GM23338 (cell line): Measurements from ENCODE around the gene URM1. TPM values are rescaled to one million over a fixed set of nuclear protein-coding genes. Genes with fewer than 3 reads are reported as not detected.
"Not testable (repeated sequence)": the region's sequence is repeated elsewhere in the genome, so short reads cannot be mapped to it uniquely, and the experiment has no call there.

Experiments
- ATAC-seq: fragments of 200-7000 bp; cut with Tn5 transposase; 3 replicates; pipeline ENCODE4 v1.9.1; 2020
- DNase-seq: peaks from one replicate; pipeline ENCODE4 v3.0.0-alpha.2; 2015; ENCODE audit warnings: low spot score
- H2AFZ ChIP-seq: fragments of 200-600 bp; sonication (generic); 2 replicates; pipeline ENCODE4 v1.8.0; 2016; ENCODE audit warnings: antibody characterized with exemption, mild to moderate bottlenecking, moderate library complexity
- H3F3A ChIP-seq: fragments of 200-600 bp; sonication (generic); replicated peaks from 2 replicates; pipeline ENCODE4 v1.8.0; 2017; ENCODE audit warnings: antibody characterized with exemption, mixed run types, low read depth
- H3K27ac ChIP-seq: fragments of 200-600 bp; sonication (generic); 2 replicates; pipeline ENCODE4 v1.6.1; 2016; ENCODE audit warnings: low read depth
- H3K27me3 ChIP-seq: fragments of 200-600 bp; sonication (generic); 2 replicates; pipeline ENCODE4 v1.8.0; 2016; ENCODE audit warnings: mild to moderate bottlenecking, mixed run types, moderate library complexity; ENCODE audit not compliant: insufficient read depth
- H3K36me3 ChIP-seq: fragments of 200-600 bp; sonication (generic); 2 replicates; pipeline ENCODE4 v1.8.0; 2016; ENCODE audit warnings: mild to moderate bottlenecking; ENCODE audit not compliant: insufficient read depth
- H3K4me1 ChIP-seq: fragments of 200-600 bp; sonication (generic); 2 replicates; pipeline ENCODE4 v1.8.0; 2016; ENCODE audit warnings: mild to moderate bottlenecking, moderate library complexity; ENCODE audit not compliant: insufficient read depth
- H3K4me2 ChIP-seq: fragments of 200-600 bp; sonication (generic); 2 replicates; pipeline ENCODE4 v1.7.1; 2017; ENCODE audit warnings: mixed run types
- H3K4me3 ChIP-seq: fragments of 200-600 bp; sonication (generic); 2 replicates; pipeline ENCODE4 v1.6.1; 2016; ENCODE audit warnings: mixed run types
- H3K79me2 ChIP-seq: fragments of 200-600 bp; sonication (generic); replicated peaks from 2 replicates; pipeline ENCODE4 v1.8.0; 2017; ENCODE audit warnings: mild to moderate bottlenecking; ENCODE audit not compliant: insufficient read depth
- H3K9me2 ChIP-seq: fragments of 200-600 bp; sonication (generic); 2 replicates; pipeline ENCODE4 v1.8.0; 2017; ENCODE audit not compliant: insufficient read depth
- H4K20me1 ChIP-seq: fragments of 200-600 bp; sonication (generic); replicated peaks from 2 replicates; pipeline ENCODE4 v1.8.0; 2017; ENCODE audit warnings: mild to moderate bottlenecking; ENCODE audit not compliant: insufficient read depth
- H3K27ac Mint-ChIP-seq: 2 replicates; pipeline ENCODE4 v1.8.0; 2020; ENCODE audit warnings: inconsistent platforms, mild to moderate bottlenecking, moderate library complexity, mixed read lengths
- H3K27me3 Mint-ChIP-seq: 3 replicates; pipeline ENCODE4 v1.8.0; 2022; ENCODE audit warnings: low read depth, mild to moderate bottlenecking, moderate library complexity, mixed read lengths, inconsistent platforms; ENCODE audit not compliant: insufficient read depth, poor library complexity
- H3K36me3 Mint-ChIP-seq: 3 replicates; pipeline ENCODE4 v1.8.0; 2021; ENCODE audit warnings: low read depth, mild to moderate bottlenecking, inconsistent platforms, moderate library complexity, mixed read lengths
- H3K4me1 Mint-ChIP-seq: 3 replicates; pipeline ENCODE4 v1.8.0; 2020; ENCODE audit warnings: mild to moderate bottlenecking, inconsistent platforms, mixed read lengths
- H3K4me3 Mint-ChIP-seq: 3 replicates; pipeline ENCODE4 v1.8.0; 2021; ENCODE audit warnings: moderate library complexity, mild to moderate bottlenecking, inconsistent platforms, mixed read lengths
- H3K9me3 Mint-ChIP-seq: 3 replicates; pipeline ENCODE4 v1.8.0; 2020; ENCODE audit warnings: moderate library complexity, mild to moderate bottlenecking, inconsistent platforms, mixed read lengths
- CREB1 ChIP-seq: fragments of 250-450 bp; sonication (Bioruptor Pico); IDR thresholded peaks from 2 replicates; pipeline ENCODE4 v1.5.0; 2020; ENCODE audit warnings: low read depth, mild to moderate bottlenecking, moderate library complexity
- CTCF ChIP-seq, 2 experiments: fragments of 200-600 bp in 1 of 2; sonication (generic) in 1 of 2; conservative IDR thresholded peaks; 2 replicates each; pipeline versions ENCODE4 v1.5.1 to v1.6.1; 2016 to 2017; ENCODE audit warnings: antibody characterized with exemption in 2 of 2, low read depth in 2 of 2, mild to moderate bottlenecking in 2 of 2, moderate library complexity in 1 of 2
- EZH2 ChIP-seq: fragments of 200-600 bp; sonication (generic); IDR thresholded peaks from one replicate; pipeline ENCODE4 v1.8.0; 2017; ENCODE audit warnings: antibody characterized with exemption, mild to moderate bottlenecking, low read depth; ENCODE audit not compliant: unreplicated experiment
- NANOG ChIP-seq: IDR thresholded peaks from 2 replicates; pipeline ENCODE4 v1.6.1; 2016; ENCODE audit warnings: antibody characterized with exemption, borderline replicate concordance
- POLR2AphosphoS5 ChIP-seq: IDR thresholded peaks from 2 replicates; pipeline ENCODE4 v1.6.1; 2016; ENCODE audit warnings: antibody characterized with exemption, low read depth
- STAT1 ChIP-seq: IDR thresholded peaks from one replicate; pipeline ENCODE4 v1.6.1; 2016; ENCODE audit warnings: antibody characterized with exemption; ENCODE audit not compliant: unreplicated experiment
- ZNF331 ChIP-seq: fragments of 250-450 bp; sonication (Bioruptor Pico); IDR thresholded peaks from 2 replicates; pipeline ENCODE4 v1.5.0; 2020; ENCODE audit warnings: low read depth, mild to moderate bottlenecking, moderate library complexity
- polyA plus RNA-seq: library from polyadenylated mRNA; unstranded; fragments of >200 nt; fragmentation: Nextera tagmentation; extraction: Ambion mirVana; gene quantifications from 2 replicates; pipeline ENCODE4 v1.2.1, GENCODE V29; 2016
- total RNA-seq: library from RNA; depleted of rRNA; stranded (reverse); fragments of >200 nt; shearing (Covaris generic); gene quantifications from 2 replicates; pipeline ENCODE4 v1.2.3, GENCODE V29; 2014

The URM1 gene
- total and polyA plus RNA-seq, 2 experiments from 2014 or later = 28.6 to 47.8 TPM

GRCh38 chr9:128420060-128420650 lies 49.0 kb downstream of the URM1 start:
- H3K9me2 ChIP-seq = no peaks in the 10 kb centered on the region
- H4K20me1 ChIP-seq = no peaks in the 10 kb centered on the region
- peak overlapping the region; percentile 66 for H3K4me3 Mint-ChIP-seq
- peaks cover 40% of the 10 kb centered on the region for H3K27me3 Mint-ChIP-seq
- H3K79me2 ChIP-seq = no peaks in the 10 kb centered on the region
- no peaks in the 10 kb centered on the region for H3K36me3 ChIP-seq
- peaks cover 62% of the 10 kb centered on the region for H3K27me3 ChIP-seq
- no peaks in the 10 kb centered on the region for H3K9me3 Mint-ChIP-seq
- H3K36me3 Mint-ChIP-seq = no peaks in the 10 kb centered on the region
- ATAC-seq (peak; percentile 66), DNase-seq (peak; percentile 66)
- no peak overlapping the region for H3K27ac Mint-ChIP-seq
- peak overlapping the region; percentile 90 for H3K4me2 ChIP-seq
- peaks cover 19% of the 10 kb centered on the region for H3K4me1 Mint-ChIP-seq
- H3K4me3 ChIP-seq = peak overlapping the region; percentile 83
- H3F3A ChIP-seq = peaks cover 12% of the 10 kb centered on the region; the same call in 1 of the 2 replicates
- no peak overlapping the region for H3K27ac ChIP-seq
- H2AFZ ChIP-seq = peak overlapping the region; percentile 98
- TF ChIP-seq CTCF (conservative IDR thresholded peaks at IDR 0.05; ENCODE audit: low read depth in 2 of 2) (peak; percentile 69 to 79), CREB1 (CRISPR knock-in tag) (0 out of 2 replicates have a peak, but pooled peaks have one; percentile 3), NANOG (no peak)
- peaks cover 15% of the 10 kb centered on the region; the same call in 1 of the 2 replicates for H3K4me1 ChIP-seq

- no peaks in the 10 kb centered on the region for H4K20me1 ChIP-seq
- peaks cover 12% of the 10 kb centered on the region; the same call in 1 of the 2 replicates for H3F3A ChIP-seq
- H3K36me3 ChIP-seq = no peaks in the 10 kb centered on the region
- Mint-ChIP-seq H3K27ac (no peak within 1 kb of the TSS), H3K9me3 (no peaks in the 10 kb centered on the region), H3K4me1 (peaks cover 14% of the 10 kb centered on the region), H3K27me3 (peaks cover 35% of the 10 kb centered on the region), H3K4me3 (peak within 1 kb of the TSS; percentile 70), H3K36me3 (no peaks in the 10 kb centered on the region)
- peak within 1 kb of the TSS; percentile 83 for H3K4me3 ChIP-seq
- peaks cover 14% of the 10 kb centered on the region; the same call in 1 of the 2 replicates for H3K4me1 ChIP-seq
- H2AFZ ChIP-seq = peak within 1 kb of the TSS; percentile 98
- no peaks in the 10 kb centered on the region for H3K9me2 ChIP-seq
- no peak within 1 kb of the TSS for H3K27ac ChIP-seq
- H3K27me3 ChIP-seq = peaks cover 58% of the 10 kb centered on the region
- TF ChIP-seq CREB1 (CRISPR knock-in tag) = no peak
- TF ChIP-seq POLR2AphosphoS5 = 0 out of 2 replicates have a peak, but pooled peaks have one; percentile 26
- peak within 1 kb of the TSS; percentile 90 for H3K4me2 ChIP-seq
- no peaks in the 10 kb centered on the region for H3K79me2 ChIP-seq
- ATAC-seq (peak; percentile 74), DNase-seq (peak; percentile 68)
Observed at GRCh38 chr9:128420651-128421481, 49.7 kb downstream of the URM1 start, which contains the start of gene CERCAM. Gene CERCAM, plus strand, starts transcription at chr9:128420857. Its CDS starts 21 bp downstream, at chr9:128420878.

- H3K27ac ChIP-seq = no peak overlapping the region
- H3K79me2 ChIP-seq = no peaks in the 10 kb centered on the region
- peaks cover 7% of the 10 kb centered on the region; the same call in 1 of the 2 replicates for H3K4me1 ChIP-seq
- DNase-seq (no peak), ATAC-seq (no peak; the same call in 2 of the 3 replicates)
- no peaks in the 10 kb centered on the region for H3K36me3 Mint-ChIP-seq
- H3F3A ChIP-seq = peaks cover 12% of the 10 kb centered on the region; the same call in 1 of the 2 replicates
- no peaks in the 10 kb centered on the region for H3K9me2 ChIP-seq
- TF ChIP-seq POLR2AphosphoS5 (no peak), STAT1 (no peak), ZNF331 (CRISPR knock-in tag) (no peak), EZH2 (no peak)
- H3K36me3 ChIP-seq = no peaks in the 10 kb centered on the region
- peaks cover 30% of the 10 kb centered on the region for H3K27me3 Mint-ChIP-seq
- H3K4me2 ChIP-seq = peak overlapping the region; percentile 90
- H4K20me1 ChIP-seq = no peaks in the 10 kb centered on the region
- H3K4me1 Mint-ChIP-seq = peaks cover 7% of the 10 kb centered on the region
- H3K27me3 ChIP-seq = peaks cover 51% of the 10 kb centered on the region
- H2AFZ ChIP-seq = peak overlapping the region; percentile 90; the same call in 1 of the 2 replicates
- H3K4me3 Mint-ChIP-seq = peak overlapping the region; percentile 70; the same call in 2 of the 3 replicates
- peak overlapping the region; percentile 83 for H3K4me3 ChIP-seq
- no peak overlapping the region for H3K27ac Mint-ChIP-seq
- H3K9me3 Mint-ChIP-seq = no peaks in the 10 kb centered on the region
Observed at GRCh38 chr9:128421482-128421996, 50.4 kb downstream of the URM1 start.

GRCh38 chr9:128422022-128422782 lies 51.0 kb downstream of the URM1 start:
- Mint-ChIP-seq H3K27me3 (peaks cover 28% of the 10 kb centered on the region), H3K4me3 (peak overlapping the region; percentile 17; the same call in 1 of the 3 replicates)
- not testable (repeated sequence) for H3K9me2 ChIP-seq, H3K36me3 ChIP-seq, H3K4me3 ChIP-seq, H3K27ac ChIP-seq, H3K79me2 ChIP-seq, H3K4me1 ChIP-seq, H3K4me2 ChIP-seq, DNase-seq, H3K27ac Mint-ChIP-seq, H2AFZ ChIP-seq, H3K36me3 Mint-ChIP-seq, H3K4me1 Mint-ChIP-seq, ATAC-seq, H3K9me3 Mint-ChIP-seq, H4K20me1 ChIP-seq
- H3F3A ChIP-seq = peaks cover 12% of the 10 kb centered on the region; the same call in 1 of the 2 replicates
- H3K27me3 ChIP-seq = peaks cover 46% of the 10 kb centered on the region
